H1 (cell line): ENCODE data around the gene MYO3A. TPM values are rescaled to one million over a fixed set of nuclear protein-coding genes. Genes with fewer than 3 reads are reported as not detected.

ENCODE experiments used
- ATF3 ChIP-seq: IDR thresholded peaks from 2 replicates; pipeline ENCODE4 v1.6.1; 2011; ENCODE audit warnings: low read depth, mild to moderate bottlenecking, low read length; ENCODE audit not compliant: insufficient read depth
- BRCA1 ChIP-seq: IDR thresholded peaks from 2 replicates; pipeline ENCODE4 v1.6.1; 2012; ENCODE audit warnings: low read depth, low read length, improper control_type of control experiment
- CBX5 ChIP-seq: fragments of 300-800, 300-1000 bp; sonication (generic); IDR thresholded peaks from 2 replicates; pipeline ENCODE4 v1.7.1; 2016; ENCODE audit warnings: antibody characterized with exemption, low read length, low read depth
- EZH2 ChIP-seq: fragments of 200-600 bp; sonication (generic); IDR thresholded peaks from 2 replicates; pipeline ENCODE4 v1.7.1; 2012; ENCODE audit warnings: low read depth, mild to moderate bottlenecking, moderate library complexity, low read length, inconsistent platforms; ENCODE audit not compliant: severe bottlenecking
- FOSL1 ChIP-seq: IDR thresholded peaks from 2 replicates; pipeline ENCODE4 v1.6.1; 2011; ENCODE audit warnings: mild to moderate bottlenecking, low read depth, low read length, moderate library complexity; ENCODE audit not compliant: insufficient read depth
- MAFK ChIP-seq: IDR thresholded peaks from 2 replicates; pipeline ENCODE4 v1.6.1; 2012; ENCODE audit warnings: low read depth, mild to moderate bottlenecking, improper control_type of control experiment, low read length
- SAP30 ChIP-seq: fragments of 300-600 bp; sonication (generic); IDR thresholded peaks from 2 replicates; pipeline ENCODE4 v1.7.1; 2012; ENCODE audit warnings: low read length, moderate library complexity, mild to moderate bottlenecking, inconsistent platforms; ENCODE audit not compliant: insufficient read depth, insufficient replicate concordance
- TAF1 ChIP-seq: IDR thresholded peaks from 2 replicates; pipeline ENCODE4 v1.6.1; 2011; ENCODE audit warnings: mild to moderate bottlenecking, low read depth, low read length
- TCF12 ChIP-seq: IDR thresholded peaks from 2 replicates; pipeline ENCODE4 v1.6.1; 2011; ENCODE audit warnings: low read depth, mild to moderate bottlenecking, low read length
- ZNF274 ChIP-seq: IDR thresholded peaks from 2 replicates; pipeline ENCODE4 v1.7.0; 2012; ENCODE audit warnings: low read length, borderline replicate concordance; ENCODE audit errors: extremely low read depth
- polyA plus RNA-seq, 7 experiments: library from polyadenylated mRNA; depleted of rRNA in 3 of 7; stranded (reverse) in 5 of 7; unstranded in 2 of 7; fragments of >200 nt in 5 of 7; fragments of 200-250 nt in 2 of 7; gene quantifications; 1 replicate in 5 of 7; 2 replicates in 1 of 7; 4 replicates in 1 of 7; pipeline versions ENCODE4 v1.2.1 to v1.2.3, GENCODE V29; 2011 to 2013; ENCODE audit warnings: missing spikeins in 2 of 7, mixed read lengths in 2 of 7
- total RNA-seq: library from RNA; stranded (reverse); fragmentation: NEBNext Ultra II Directional; extraction: Animal tissue kit (Norgen Biotek cat#: 25700); gene quantifications from 2 replicates; pipeline ENCODE4 v1.2.1, GENCODE V29; 2021

MYO3A gene
- total and polyA plus RNA-seq, 2 of the 8 experiments (the other 6 are each of a cell fraction or from before 2014, with no cell fraction given) = 3.9 to 5.3 TPM

GRCh38 chr10:26217396-26218086, 283.5 kb downstream of the MYO3A start (continued):
- TF ChIP-seq CBX5 (no peak), ZNF274 (no peak), ATF3 (no peak), MAFK (no peak), EZH2 (peak; percentile 89), BRCA1 (no peak), TAF1 (no peak), TCF12 (no peak), SAP30 (no peak), FOSL1 (no peak)
